Gastrocnemius medialis (tissue), 4 donors: ENCODE data around the gene EXOSC5.

Experiments
- CTCF ChIP-seq, 5 experiments: fragments of 450-650 bp in 3 of 5; fragments of 200-600 bp in 2 of 5; sonication (generic) in 2 of 5; IDR thresholded peaks in 4 of 5; conservative IDR thresholded peaks in 1 of 5; 1 replicate in 4 of 5; 2 replicates in 1 of 5; pipeline ENCODE4 v1.5.1; 2016 to 2019; ENCODE audit warnings: antibody characterized with exemption in 5 of 5, mild to moderate bottlenecking in 3 of 5, moderate library complexity in 3 of 5
- POLR2A ChIP-seq, 2 donors: fragments of 450-650 bp; IDR thresholded peaks; one replicate each; pipeline ENCODE4 v1.6.1; 2017; ENCODE audit warnings: antibody characterized with exemption in 2 of 2, mild to moderate bottlenecking in 2 of 2, moderate library complexity in 2 of 2

GRCh38 chr19:41413947-41414346 is 16.8 kb upstream of the EXOSC5 start:
- TF ChIP-seq CTCF (IDR thresholded peaks at IDR 0.05 in 4 of 5, conservative IDR thresholded peaks at IDR 0.05 in 1 of 5) (no peak), POLR2A (IDR thresholded peaks at IDR 0.05) (no peak)
